ENCODE measurements around the gene OLIG2. TPM values are rescaled to one million over a fixed set of nuclear protein-coding genes. Genes with fewer than 3 reads are reported as not detected.

The OLIG2 gene
- total and polyA plus RNA-seq, 8 donors, result 0.06 TPM; not detected in 7

- intact Hi-C loops (cut with DNase I), result no loop called here
- no peaks in the 10 kb centered on the region for H3K9me3 ChIP-seq
- 2% methylated on average over 28 of the region's 28 CpGs for WGBS, 2 donors
- FAIRE-seq (no peak), ATAC-seq (peak in 1 of 4 donors; percentile 20), DNase-seq (no peak)
- no peak overlapping the region for H3K4me3 ChIP-seq
- peaks cover 0 to 52% (median 9%) of the 10 kb centered on the region in 4 donors for H3K27me3 ChIP-seq
- peaks cover 0 to 6% (median 0%) of the 10 kb centered on the region in 3 donors for H3K4me1 ChIP-seq
- no peak for TF ChIP-seq CTCF (IDR thresholded peaks at IDR 0.05)
- H3K27ac ChIP-seq, result no peak overlapping the region
- no peaks in the 10 kb centered on the region for H3K36me3 ChIP-seq
Observed at GRCh38 chr21:33028773-33029384, 3.1 kb downstream of the OLIG2 start.

DNA sequence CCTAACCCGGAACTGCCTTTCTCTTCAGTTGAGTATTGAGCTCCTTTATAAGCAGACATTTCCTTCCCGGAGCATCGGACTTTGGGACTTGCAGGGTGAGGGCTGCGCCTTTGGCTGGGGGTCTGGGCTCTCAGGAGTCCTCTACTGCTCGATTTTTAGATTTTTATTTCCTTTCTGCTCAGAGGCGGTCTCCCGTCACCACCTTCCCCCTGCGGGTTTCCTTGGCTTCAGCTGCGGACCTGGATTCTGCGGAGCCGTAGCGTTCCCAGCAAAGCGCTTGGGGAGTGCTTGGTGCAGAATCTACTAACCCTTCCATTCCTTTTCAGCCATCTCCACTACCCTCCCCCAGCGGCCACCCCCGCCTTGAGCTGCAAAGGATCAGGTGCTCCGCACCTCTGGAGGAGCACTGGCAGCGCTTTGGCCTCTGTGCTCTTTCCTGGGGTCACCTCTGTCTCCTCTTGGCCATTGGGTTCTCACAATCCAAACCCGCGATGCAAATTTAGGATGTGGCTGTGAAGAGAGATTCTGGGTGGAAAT, 3.7 kb downstream of the OLIG2 start:
- no peak for DNase-seq
- no peak for TF ChIP-seq CTCF (IDR thresholded peaks at IDR 0.05)
- Histone ChIP-seq H3K9me3 (no peaks in the 10 kb centered on the region), H3K27me3 (peaks cover 0 to 48% (median 6%) of the 10 kb centered on the region in 4 donors), H3K27ac (no peak overlapping the region), H3K36me3 (no peaks in the 10 kb centered on the region), H3K4me1 (peaks cover 0 to 6% (median 0%) of the 10 kb centered on the region in 3 donors), H3K4me3 (no peak overlapping the region)
- intact Hi-C loops (cut with DNase I), result no loop called here
- no peak for FAIRE-seq
- WGBS, 2 donors, result 5 to 8% methylated on average over 18 to 19 of the region's 19 CpGs
- no peak for ATAC-seq

- no peak overlapping the region for H3K27ac ChIP-seq
- peaks cover 0 to 42% (median 3%) of the 10 kb centered on the region in 4 donors for H3K27me3 ChIP-seq
- no peak overlapping the region for H3K4me3 ChIP-seq
- DNase-seq, result no peak
- H3K9me3 ChIP-seq, result no peaks in the 10 kb centered on the region
- intact Hi-C loops (cut with DNase I), result no loop called here
- WGBS, 2 donors, result 20 to 30% methylated on average over 10 of the region's 10 CpGs
- peaks cover 0 to 6% (median 0%) of the 10 kb centered on the region in 3 donors for H3K4me1 ChIP-seq
- no peak for ATAC-seq
- no peak for FAIRE-seq
- TF ChIP-seq CTCF (IDR thresholded peaks at IDR 0.05), result no peak
- H3K36me3 ChIP-seq, result no peaks in the 10 kb centered on the region
Observed at GRCh38 chr21:33029975-33030461, 4.3 kb downstream of the OLIG2 start.

DNA sequence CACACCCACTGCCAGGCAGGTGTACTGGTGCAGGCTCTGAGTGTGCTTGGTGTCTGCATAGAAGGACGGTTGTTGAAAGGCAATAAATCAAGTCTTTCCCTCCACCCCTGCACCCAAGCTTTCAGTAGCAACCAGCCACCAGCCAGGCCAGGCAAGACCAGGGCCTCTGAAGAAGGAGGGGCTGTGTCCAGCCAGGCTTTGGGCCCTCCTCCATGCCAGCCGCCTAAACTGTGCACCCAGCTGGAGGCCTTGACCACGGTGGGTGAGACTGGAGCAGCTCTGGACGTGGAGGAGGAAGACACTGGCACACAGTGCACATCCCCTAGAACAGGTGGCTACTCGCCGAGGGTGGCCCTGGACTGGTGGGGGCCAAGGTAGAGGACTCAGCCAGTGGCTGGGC, 4.9 kb downstream of the OLIG2 start:
- no peak for TF ChIP-seq CTCF (IDR thresholded peaks at IDR 0.05)
- H3K9me3 ChIP-seq, result no peaks in the 10 kb centered on the region
- intact Hi-C loops (cut with DNase I), result no loop called here

More for the DNA sequence above, 4.9 kb downstream of the OLIG2 start:
- FAIRE-seq (no peak), ATAC-seq (no peak), DNase-seq (no peak)
- Histone ChIP-seq H3K27me3 (peaks cover 0 to 36% (median 3%) of the 10 kb centered on the region in 4 donors), H3K27ac (no peak overlapping the region), H3K36me3 (no peaks in the 10 kb centered on the region), H3K4me3 (no peak overlapping the region), H3K4me1 (peaks cover 0 to 6% (median 0%) of the 10 kb centered on the region in 3 donors)
- WGBS, 2 donors, result 22 to 27% methylated on average over 6 of the region's 6 CpGs

All from pancreas (tissue), 10 donors.